ENCODE measurements around the gene ALCAM. TPM values are rescaled to one million over a fixed set of nuclear protein-coding genes. Genes with fewer than 3 reads are reported as not detected.

The ALCAM gene
- polyA plus RNA-seq, 4 donors, result 9.2 to 27.9 (median 12.5) TPM

DNA sequence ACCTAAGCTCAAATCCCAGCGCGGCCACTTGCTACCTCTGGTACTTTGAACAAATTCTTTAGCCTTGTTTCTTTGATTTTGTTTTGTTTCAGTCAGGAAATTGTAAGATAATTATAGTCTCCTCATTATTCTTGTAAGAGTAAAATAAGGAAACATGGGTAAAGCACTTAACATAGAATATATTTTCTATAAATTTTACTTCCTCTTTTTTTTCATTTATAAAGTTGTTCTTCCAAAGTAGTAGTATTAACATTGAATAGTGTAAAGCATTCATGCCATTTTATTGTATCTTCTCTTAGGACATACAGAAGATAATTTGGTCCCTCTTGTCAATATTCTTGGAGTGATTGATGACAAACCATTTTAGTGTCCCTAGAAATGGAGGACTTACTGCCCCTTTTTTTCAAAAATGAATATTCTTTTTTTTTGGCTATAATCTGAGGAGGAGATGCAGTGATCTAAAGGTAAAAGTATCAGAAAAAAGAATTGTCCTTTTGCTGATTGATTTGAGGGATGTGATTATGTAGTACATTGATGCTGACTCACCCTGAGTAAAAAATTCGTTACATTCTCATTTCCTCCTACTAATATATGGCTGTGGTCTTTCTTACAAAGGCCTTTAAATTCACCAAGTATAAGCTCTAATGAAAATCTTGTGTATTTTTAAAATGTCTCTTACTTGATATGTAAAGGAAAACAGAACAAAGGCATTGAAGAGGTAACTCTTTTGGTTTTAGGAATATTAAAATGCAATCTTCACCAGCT, 51.0 kb downstream of the ALCAM start:
- FAIRE-seq, result no peak
- no peak overlapping the region for H3K4me3 ChIP-seq (ENCODE audit: low read depth in 1 of 3, low read length in 3 of 3)
- H3K27me3 ChIP-seq (ENCODE audit: control insufficient read depth in 3 of 3, insufficient read depth in 3 of 3, low read length in 3 of 3), result no peaks in the 10 kb centered on the region
- 80 to 88% (median 85%) methylated on average over 3 of the region's 3 CpGs for WGBS, 3 donors
- H3K9me3 ChIP-seq (ENCODE audit: control insufficient read depth in 2 of 2, insufficient read depth in 1 of 2, low read depth in 1 of 2, low read length in 1 of 2), result no peaks in the 10 kb centered on the region
- no peaks in the 10 kb centered on the region for H3K4me1 ChIP-seq (ENCODE audit: control insufficient read depth in 3 of 3, insufficient read depth in 2 of 3, low read depth in 1 of 3, low read length in 2 of 3)
- no peak overlapping the region for H3K27ac ChIP-seq (ENCODE audit: low read depth in 1 of 3, low read length in 2 of 3)
- no peaks in the 10 kb centered on the region for H3K36me3 ChIP-seq (ENCODE audit: control insufficient read depth in 3 of 3, insufficient read depth in 2 of 3, low read depth in 1 of 3, low read length in 3 of 3)
- no peak for DNase-seq

DNA sequence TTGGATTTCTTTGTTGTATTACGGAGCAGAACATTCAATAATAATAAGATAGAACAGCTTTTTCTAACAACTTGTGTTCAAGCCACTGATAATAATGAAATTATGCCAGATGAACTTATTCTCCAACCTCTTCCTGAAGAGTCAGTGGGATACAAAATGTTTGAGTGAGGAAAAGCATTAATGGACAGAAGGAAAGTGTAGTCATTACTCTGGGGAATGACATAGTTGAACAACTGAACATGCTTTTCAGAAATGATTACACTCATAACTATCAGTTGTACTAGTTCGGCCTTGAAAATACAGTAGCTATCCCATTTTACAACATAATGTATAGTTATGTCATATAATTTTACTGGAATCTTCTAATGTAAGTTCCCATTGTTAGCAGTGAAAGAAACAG, 55.9 kb downstream of the ALCAM start:
- 87 to 94% (median 92%) methylated on average over 2 of the region's 2 CpGs for WGBS, 3 donors
- FAIRE-seq (no peak), DNase-seq (no peak)
- no peak overlapping the region for H3K4me3 ChIP-seq (ENCODE audit: low read depth in 1 of 3, low read length in 3 of 3)
- H3K27me3 ChIP-seq (ENCODE audit: control insufficient read depth in 3 of 3, insufficient read depth in 3 of 3, low read length in 3 of 3), result no peaks in the 10 kb centered on the region
- no peak overlapping the region for H3K27ac ChIP-seq (ENCODE audit: low read depth in 1 of 3, low read length in 2 of 3)
- no peaks in the 10 kb centered on the region for H3K4me1 ChIP-seq (ENCODE audit: control insufficient read depth in 3 of 3, insufficient read depth in 2 of 3, low read depth in 1 of 3, low read length in 2 of 3)
- no peaks in the 10 kb centered on the region for H3K36me3 ChIP-seq (ENCODE audit: control insufficient read depth in 3 of 3, insufficient read depth in 2 of 3, low read depth in 1 of 3, low read length in 3 of 3)
- no peaks in the 10 kb centered on the region for H3K9me3 ChIP-seq (ENCODE audit: control insufficient read depth in 2 of 2, insufficient read depth in 1 of 2, low read depth in 1 of 2, low read length in 1 of 2)

DNA sequence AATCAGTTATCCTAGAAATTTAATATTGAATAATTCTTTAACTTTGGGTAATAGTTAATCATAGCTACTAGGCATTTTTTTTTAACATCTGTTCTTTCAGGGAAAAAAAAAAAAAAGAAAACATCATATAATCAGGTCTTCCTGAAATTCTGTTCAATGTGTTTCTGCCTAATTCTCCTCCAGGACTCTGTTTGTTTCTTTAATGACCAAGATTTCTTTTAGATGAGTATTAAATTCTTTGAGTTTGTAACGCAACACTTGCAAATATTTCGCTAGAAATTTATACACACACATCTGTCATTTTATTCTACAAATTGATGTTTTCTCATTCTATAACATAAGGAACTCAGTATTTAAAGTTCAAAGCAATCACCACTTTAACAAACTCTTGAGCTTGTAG, 56.7 kb downstream of the ALCAM start:
- no peaks in the 10 kb centered on the region for H3K27me3 ChIP-seq (ENCODE audit: control insufficient read depth in 3 of 3, insufficient read depth in 3 of 3, low read length in 3 of 3)
- no peaks in the 10 kb centered on the region for H3K36me3 ChIP-seq (ENCODE audit: control insufficient read depth in 3 of 3, insufficient read depth in 2 of 3, low read depth in 1 of 3, low read length in 3 of 3)
- 72 to 93% (median 90%) methylated on average over 2 of the region's 2 CpGs for WGBS, 3 donors
- no peak overlapping the region for H3K27ac ChIP-seq (ENCODE audit: low read depth in 1 of 3, low read length in 2 of 3)
- DNase-seq (no peak), FAIRE-seq (no peak)
- no peaks in the 10 kb centered on the region for H3K9me3 ChIP-seq (ENCODE audit: control insufficient read depth in 2 of 2, insufficient read depth in 1 of 2, low read depth in 1 of 2, low read length in 1 of 2)
- no peaks in the 10 kb centered on the region for H3K4me1 ChIP-seq (ENCODE audit: control insufficient read depth in 3 of 3, insufficient read depth in 2 of 3, low read depth in 1 of 3, low read length in 2 of 3)
- no peak overlapping the region for H3K4me3 ChIP-seq (ENCODE audit: low read depth in 1 of 3, low read length in 3 of 3)

DNA sequence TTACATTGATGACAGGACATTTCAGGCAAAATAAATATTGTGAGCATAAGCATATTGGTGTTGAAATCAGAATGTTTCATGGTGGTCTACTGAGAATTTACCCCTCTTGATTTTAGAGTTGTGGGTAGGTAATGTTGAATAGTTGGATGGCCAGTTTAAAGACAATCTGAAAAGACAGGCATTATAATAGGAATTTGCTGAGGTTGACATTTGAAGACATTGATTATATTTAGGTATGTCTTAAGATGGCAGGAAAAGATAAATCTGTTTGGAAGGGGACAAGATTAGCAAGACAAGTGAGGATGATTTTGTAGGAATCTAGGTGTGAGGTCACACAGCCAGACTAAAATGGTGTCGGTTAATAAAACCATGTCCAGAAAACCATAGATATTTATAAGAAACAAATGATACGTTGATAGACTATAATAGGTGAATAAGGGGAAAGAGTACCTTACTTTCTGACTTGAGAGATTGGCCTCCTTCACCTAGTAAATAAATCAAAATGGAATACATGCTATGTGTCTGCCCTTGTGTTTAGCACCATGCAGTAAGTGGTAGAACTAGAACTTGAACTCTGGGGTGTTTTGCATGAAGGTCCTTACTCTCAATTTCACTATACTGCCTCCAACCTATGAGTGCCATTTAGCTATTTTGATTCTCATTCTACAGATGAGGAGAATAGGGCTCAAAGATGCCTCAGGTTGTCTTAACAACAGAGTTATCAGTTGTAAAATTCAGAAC, 57.9 kb downstream of the ALCAM start:
- FAIRE-seq, result no peak

DNA sequence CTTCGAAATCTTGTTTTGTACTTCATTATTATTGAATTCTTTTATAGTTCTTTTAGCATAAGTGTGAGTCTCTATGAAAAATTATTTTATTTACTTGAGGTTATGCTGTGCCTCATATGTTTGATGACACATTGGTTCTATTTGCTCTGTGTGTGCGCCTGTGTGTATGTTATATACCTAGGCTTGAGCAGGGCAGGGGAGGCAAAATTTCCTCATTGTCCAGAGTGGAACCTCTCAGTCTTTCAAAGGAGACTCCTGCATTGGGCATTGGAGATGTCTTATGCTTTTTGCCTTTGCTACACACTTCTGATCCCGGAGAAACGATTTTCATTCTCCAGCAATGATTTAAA, 58.4 kb downstream of the ALCAM start:
- no peak overlapping the region for H3K4me3 ChIP-seq (ENCODE audit: low read depth in 1 of 3, low read length in 3 of 3)
- no peaks in the 10 kb centered on the region for H3K9me3 ChIP-seq (ENCODE audit: control insufficient read depth in 2 of 2, insufficient read depth in 1 of 2, low read depth in 1 of 2, low read length in 1 of 2)
- WGBS, 3 donors, result 61 to 85% (median 83%) methylated on average over 4 of the region's 4 CpGs
- no peak for DNase-seq
- no peaks in the 10 kb centered on the region for H3K4me1 ChIP-seq (ENCODE audit: control insufficient read depth in 3 of 3, insufficient read depth in 2 of 3, low read depth in 1 of 3, low read length in 2 of 3)
- FAIRE-seq, result no peak
- H3K27ac ChIP-seq (ENCODE audit: low read depth in 1 of 3, low read length in 2 of 3), result no peak overlapping the region
- no peaks in the 10 kb centered on the region for H3K36me3 ChIP-seq (ENCODE audit: control insufficient read depth in 3 of 3, insufficient read depth in 2 of 3, low read depth in 1 of 3, low read length in 3 of 3)
- H3K27me3 ChIP-seq (ENCODE audit: control insufficient read depth in 3 of 3, insufficient read depth in 3 of 3, low read length in 3 of 3), result no peaks in the 10 kb centered on the region

More for the DNA sequence above, 57.9 kb downstream of the ALCAM start:
- no peak for DNase-seq
- no peaks in the 10 kb centered on the region for H3K4me1 ChIP-seq (ENCODE audit: control insufficient read depth in 3 of 3, insufficient read depth in 2 of 3, low read depth in 1 of 3, low read length in 2 of 3)
- H3K27ac ChIP-seq (ENCODE audit: low read depth in 1 of 3, low read length in 2 of 3), result no peak overlapping the region
- H3K27me3 ChIP-seq (ENCODE audit: control insufficient read depth in 3 of 3, insufficient read depth in 3 of 3, low read length in 3 of 3), result no peaks in the 10 kb centered on the region
- WGBS, 3 donors, result 55 to 95% (median 72%) methylated on average over 2 of the region's 2 CpGs
- H3K9me3 ChIP-seq (ENCODE audit: control insufficient read depth in 2 of 2, insufficient read depth in 1 of 2, low read depth in 1 of 2, low read length in 1 of 2), result no peaks in the 10 kb centered on the region
- H3K36me3 ChIP-seq (ENCODE audit: control insufficient read depth in 3 of 3, insufficient read depth in 2 of 3, low read depth in 1 of 3, low read length in 3 of 3), result no peaks in the 10 kb centered on the region
- H3K4me3 ChIP-seq (ENCODE audit: low read depth in 1 of 3, low read length in 3 of 3), result no peak overlapping the region

DNA sequence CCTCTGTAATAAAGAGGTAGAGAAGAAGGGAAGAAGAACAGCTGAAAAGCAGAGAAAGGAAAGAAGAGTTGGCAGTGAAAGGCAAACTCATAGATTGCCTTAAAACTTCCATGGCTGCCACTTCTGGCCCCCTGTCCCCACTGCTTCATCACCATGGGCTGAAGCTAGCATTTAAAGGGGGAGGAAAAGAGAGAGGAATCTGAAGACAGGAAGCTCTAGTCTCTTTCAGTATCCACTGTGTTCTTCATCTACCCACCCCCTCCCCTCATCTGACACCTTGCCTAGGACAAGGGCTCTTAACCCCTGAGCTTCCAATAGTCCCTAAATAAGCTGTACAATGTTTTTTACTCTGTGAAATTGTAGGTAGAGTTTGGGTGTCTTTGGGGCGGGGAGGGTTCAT, 60.6 kb downstream of the ALCAM start:
- Histone ChIP-seq H3K9me3 (ENCODE audit: control insufficient read depth in 2 of 2, insufficient read depth in 1 of 2, low read depth in 1 of 2, low read length in 1 of 2) (no peaks in the 10 kb centered on the region), H3K27ac (ENCODE audit: low read depth in 1 of 3, low read length in 2 of 3) (no peak overlapping the region), H3K27me3 (ENCODE audit: control insufficient read depth in 3 of 3, insufficient read depth in 3 of 3, low read length in 3 of 3) (no peaks in the 10 kb centered on the region), H3K4me1 (ENCODE audit: control insufficient read depth in 3 of 3, insufficient read depth in 2 of 3, low read depth in 1 of 3, low read length in 2 of 3) (no peaks in the 10 kb centered on the region), H3K36me3 (ENCODE audit: control insufficient read depth in 3 of 3, insufficient read depth in 2 of 3, low read depth in 1 of 3, low read length in 3 of 3) (no peaks in the 10 kb centered on the region), H3K4me3 (ENCODE audit: low read depth in 1 of 3, low read length in 3 of 3) (no peak overlapping the region)
- WGBS, 3 donors, result 93 to 100% (median 98%) methylated on average over 1 of the region's 1 CpG
- DNase-seq (no peak), FAIRE-seq (no peak)

DNA sequence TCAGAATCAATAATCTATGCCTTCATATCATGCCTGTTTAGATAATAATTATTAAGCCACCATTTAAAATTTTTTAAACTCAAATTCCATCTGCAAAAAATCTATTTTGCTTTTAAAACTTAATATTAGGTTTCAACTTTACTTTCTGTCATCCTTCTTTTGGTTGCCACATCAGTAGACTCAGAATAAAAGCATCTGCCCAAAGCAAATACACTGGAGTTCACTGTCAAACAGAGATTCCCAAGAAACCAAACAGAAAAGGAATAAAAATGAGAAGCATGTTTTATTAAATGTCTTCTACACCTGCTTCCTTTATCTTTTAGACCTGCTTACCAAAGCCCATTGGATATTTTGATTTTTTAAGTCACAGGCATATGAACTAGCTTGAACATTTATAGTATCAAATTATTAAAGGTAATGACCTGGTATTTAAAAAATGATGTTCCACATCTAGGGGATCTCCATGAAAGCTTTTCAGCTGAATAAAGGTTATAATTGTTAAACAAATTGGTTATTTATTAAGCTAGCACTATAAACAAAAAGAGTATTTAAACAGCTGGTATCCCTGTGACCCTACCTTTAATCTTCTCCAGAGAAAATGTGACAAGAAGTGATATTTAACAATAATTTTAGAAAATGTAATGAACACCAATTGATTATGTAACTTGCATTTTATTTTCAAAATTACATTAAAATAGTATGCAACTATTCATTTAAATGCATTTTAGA, 62.5 kb downstream of the ALCAM start:
- Histone ChIP-seq H3K4me1 (ENCODE audit: control insufficient read depth in 3 of 3, insufficient read depth in 2 of 3, low read depth in 1 of 3, low read length in 2 of 3) (no peaks in the 10 kb centered on the region), H3K9me3 (ENCODE audit: control insufficient read depth in 2 of 2, insufficient read depth in 1 of 2, low read depth in 1 of 2, low read length in 1 of 2) (no peaks in the 10 kb centered on the region), H3K36me3 (ENCODE audit: control insufficient read depth in 3 of 3, insufficient read depth in 2 of 3, low read depth in 1 of 3, low read length in 3 of 3) (no peaks in the 10 kb centered on the region), H3K27ac (ENCODE audit: low read depth in 1 of 3, low read length in 2 of 3) (no peak overlapping the region), H3K4me3 (ENCODE audit: low read depth in 1 of 3, low read length in 3 of 3) (no peak overlapping the region), H3K27me3 (ENCODE audit: control insufficient read depth in 3 of 3, insufficient read depth in 3 of 3, low read length in 3 of 3) (no peaks in the 10 kb centered on the region)
- DNase-seq, result no peak
- FAIRE-seq, result no peak

DNA sequence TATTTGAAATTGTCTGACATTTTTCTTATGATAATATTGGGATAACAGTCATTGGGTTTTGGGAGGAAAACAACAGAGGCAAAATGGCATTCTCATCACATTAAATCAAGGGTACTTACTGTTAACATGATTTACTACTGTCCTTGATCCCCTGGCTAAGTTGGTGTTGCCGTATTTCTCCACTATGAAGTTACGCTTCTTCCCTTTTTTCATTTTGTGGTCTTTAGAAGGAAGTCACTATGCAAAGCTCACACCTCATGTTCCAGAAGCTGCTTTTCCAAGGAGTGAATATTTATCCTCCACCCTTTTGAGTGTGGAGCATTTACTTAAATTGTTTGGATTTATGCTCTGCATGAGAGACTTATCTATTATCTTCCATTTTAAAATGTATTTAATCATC, 63.7 kb downstream of the ALCAM start:
- Histone ChIP-seq H3K27ac (ENCODE audit: low read depth in 1 of 3, low read length in 2 of 3) (no peak overlapping the region), H3K4me3 (ENCODE audit: low read depth in 1 of 3, low read length in 3 of 3) (no peak overlapping the region), H3K27me3 (ENCODE audit: control insufficient read depth in 3 of 3, insufficient read depth in 3 of 3, low read length in 3 of 3) (no peaks in the 10 kb centered on the region), H3K9me3 (ENCODE audit: control insufficient read depth in 2 of 2, insufficient read depth in 1 of 2, low read depth in 1 of 2, low read length in 1 of 2) (no peaks in the 10 kb centered on the region), H3K36me3 (ENCODE audit: control insufficient read depth in 3 of 3, insufficient read depth in 2 of 3, low read depth in 1 of 3, low read length in 3 of 3) (no peaks in the 10 kb centered on the region), H3K4me1 (ENCODE audit: control insufficient read depth in 3 of 3, insufficient read depth in 2 of 3, low read depth in 1 of 3, low read length in 2 of 3) (no peaks in the 10 kb centered on the region)
- FAIRE-seq (no peak), DNase-seq (no peak)
- WGBS, 3 donors, result 84 to 100% (median 90%) methylated on average over 2 of the region's 2 CpGs

Data from small intestine (tissue), 7 donors.